Kidney (tissue), 14 donors: Measurements from ENCODE around the gene DNAH17. TPM values are rescaled to one million over a fixed set of nuclear protein-coding genes. Genes with fewer than 3 reads are reported as not detected.

Source experiments
- DNase-seq, 5 donors: peaks; one replicate each; pipeline ENCODE4 v3.0.0-alpha.2; 2013 to 2020
- FAIRE-seq: peaks from 2 replicates; lab custom pipeline; 2012; peaks lifted over from hg19 to GRCh38; lab: Jason Lieb, UNC
- H3K27ac ChIP-seq, 2 donors: one replicate each; pipeline ENCODE4 v1.7.0; 2013; ENCODE audit warnings: low read depth in 2 of 2, low read length in 2 of 2, inconsistent platforms in 1 of 2
- H3K27me3 ChIP-seq: one replicate; pipeline ENCODE4 v1.7.1; 2013; ENCODE audit warnings: low read length, inconsistent platforms; ENCODE audit not compliant: control insufficient read depth, insufficient read depth
- H3K36me3 ChIP-seq, 3 donors: one replicate each; pipeline versions ENCODE4 v1.7.0 to v1.7.1; 2013; ENCODE audit warnings: low read length in 3 of 3, control low read depth in 1 of 3, inconsistent platforms in 1 of 3; ENCODE audit not compliant: insufficient read depth in 3 of 3, control insufficient read depth in 2 of 3
- H3K4me1 ChIP-seq, 3 donors: one replicate each; pipeline versions ENCODE4 v1.7.0 to v1.7.1; 2013; ENCODE audit warnings: low read length in 3 of 3, inconsistent platforms in 1 of 3, low read depth in 1 of 3; ENCODE audit not compliant: control insufficient read depth in 2 of 3, insufficient read depth in 2 of 3
- H3K4me3 ChIP-seq, 3 donors: one replicate each; pipeline versions ENCODE4 v1.7.0 to v1.8.1; 2013; ENCODE audit warnings: low read length in 3 of 3, control low read depth in 1 of 3, inconsistent platforms in 1 of 3
- H3K9ac ChIP-seq, 3 donors: one replicate each; pipeline versions ENCODE4 v1.7.0 to v1.7.1; 2013; ENCODE audit warnings: low read length in 3 of 3, control low read depth in 1 of 3, inconsistent platforms in 1 of 3
- H3K9me3 ChIP-seq, 3 donors: one replicate each; pipeline versions ENCODE4 v1.7.0 to v1.7.1; 2013; ENCODE audit warnings: low read length in 3 of 3, control low read depth in 1 of 3, inconsistent platforms in 1 of 3; ENCODE audit not compliant: control insufficient read depth in 2 of 3, insufficient read depth in 1 of 3
- CTCF ChIP-seq: IDR thresholded peaks from 3 replicates; pipeline ENCODE4 v1.5.1; 2012; ENCODE audit warnings: mild to moderate bottlenecking, moderate library complexity, borderline replicate concordance; ENCODE audit not compliant: insufficient read depth; ENCODE audit errors: extremely low read depth
- intact Hi-C: fragments of 100-400 bp; cut with DNase I; formaldehyde crosslinking; loops from one replicate; pipeline ENCODE4 v1.11.1; 2022
- polyA plus RNA-seq: library from polyadenylated mRNA; stranded (reverse); fragments of 350-450 nt; fragmentation: Illumina TruSeq; extraction: RNeasy Lipid Tissue Mini Kit (QIAGEN cat#74804); gene quantifications from one replicate; pipeline ENCODE4 v1.2.3, GENCODE V29; 2014; ENCODE audit warnings: low read depth, low replicate concordance; ENCODE audit not compliant: insufficient read depth
- total RNA-seq: library from RNA; stranded (reverse); fragmentation: NEBNext Ultra II Directional; extraction: Animal tissue kit (Norgen Biotek cat#: 25700); gene quantifications from one replicate; pipeline ENCODE4 v1.2.1, GENCODE V29; 2021
- donor health status: control.
- donor health status: control.
- donor health status: control.
- donor health status: control.
- donor health status: control.
- donor health status: DM: yes; HTN: yes; CAD: no.
- donor health status: Normal renal cell carcinoma (clear cell type).

Gene DNAH17
- total and polyA plus RNA-seq, 2 donors from 2014 or later: 0.09 to 0.17 TPM

GRCh38 chr17:78433780-78434335 lies 143.3 kb downstream of the DNAH17 start:
- no peaks in the 10 kb centered on the region for H3K9me3 ChIP-seq
- FAIRE-seq (no peak), DNase-seq (no peak)
- H3K4me3 ChIP-seq: no peak overlapping the region
- H3K27me3 ChIP-seq: no peaks in the 10 kb centered on the region
- H3K27ac ChIP-seq: no peak overlapping the region
- intact Hi-C loops: no loop called here
- no peak overlapping the region for H3K9ac ChIP-seq
- peaks cover 0 to 4% (median 2%) of the 10 kb centered on the region in 3 donors for H3K36me3 ChIP-seq
- H3K4me1 ChIP-seq: peaks cover 0 to 2% (median 0%) of the 10 kb centered on the region in 3 donors
- no peak for TF ChIP-seq CTCF

- H3K27ac ChIP-seq: no peak overlapping the region
- H3K9ac ChIP-seq: no peak overlapping the region
- intact Hi-C loops: no loop called here
- H3K27me3 ChIP-seq: no peaks in the 10 kb centered on the region
- no peak for TF ChIP-seq CTCF
- FAIRE-seq (no peak), DNase-seq (no peak)
- H3K4me1 ChIP-seq: peaks cover 0 to 2% (median 0%) of the 10 kb centered on the region in 3 donors
- H3K4me3 ChIP-seq: no peak overlapping the region
- peaks cover 0 to 4% (median 2%) of the 10 kb centered on the region in 3 donors for H3K36me3 ChIP-seq
- no peaks in the 10 kb centered on the region for H3K9me3 ChIP-seq
Measured at GRCh38 chr17:78433013-78433727, 144.0 kb downstream of the DNAH17 start.

GRCh38 chr17:78432226-78433012 lies 144.8 kb downstream of the DNAH17 start:
- intact Hi-C loops: no loop called here
- Histone ChIP-seq H3K4me1 (peaks cover 0 to 2% (median 0%) of the 10 kb centered on the region in 3 donors), H3K36me3 (peaks cover 0 to 4% (median 2%) of the 10 kb centered on the region in 3 donors), H3K27me3 (no peaks in the 10 kb centered on the region), H3K9me3 (no peaks in the 10 kb centered on the region), H3K9ac (no peak overlapping the region), H3K4me3 (no peak overlapping the region), H3K27ac (no peak overlapping the region)
- FAIRE-seq (no peak), DNase-seq (peak in 4 of 5 donors; percentile 49 to 75 (median 64))
- TF ChIP-seq CTCF: no peak
